ENCODE data around the gene FBXW12.

Gene FBXW12

DNA sequence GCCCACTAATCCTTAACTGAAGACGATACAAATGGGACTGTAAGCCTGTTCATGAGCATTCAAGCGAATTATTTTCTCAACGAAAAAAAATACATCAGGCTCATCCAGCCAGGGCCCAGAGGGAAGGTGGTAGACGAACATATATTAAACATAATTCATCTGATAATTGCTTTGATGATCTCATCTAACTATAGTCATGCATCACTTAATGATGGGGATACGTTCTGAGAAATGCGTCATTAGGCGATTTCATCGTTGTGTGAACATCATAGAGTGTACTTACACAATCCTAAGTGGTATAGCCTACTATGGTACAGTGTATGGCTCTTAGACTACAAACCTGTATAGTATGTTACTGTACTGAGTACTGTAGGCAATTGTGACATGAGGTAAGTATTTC, 28.6 kb upstream of the FBXW12 start:
- Histone ChIP-seq H3K4ac (ENCODE audit: low read depth, low read length) (no peak overlapping the region), H3K18ac (ENCODE audit: low read length) (no peak overlapping the region), H3K14ac (ENCODE audit: low read length) (no peak overlapping the region), H3K27me3 (ENCODE audit: insufficient read depth, low read length) (no peaks in the 10 kb centered on the region), H2AK5ac (ENCODE audit: low read length) (no peak overlapping the region), H3K9me3 (ENCODE audit: insufficient read depth, low read depth, low read length) (no peaks in the 10 kb centered on the region), H2BK12ac (ENCODE audit: low read length) (no peak overlapping the region), H4K8ac (ENCODE audit: low read depth, low read length) (no peak overlapping the region), H2BK5ac (ENCODE audit: low read depth, low read length, poor library complexity) (no peak overlapping the region), H3K27ac (ENCODE audit: low read depth, low read length) (no peak overlapping the region), H2BK120ac (ENCODE audit: insufficient read depth, low read length, poor library complexity) (no peak overlapping the region), H3K36me3 (ENCODE audit: control insufficient read depth in 1 of 2, insufficient read depth in 2 of 2, low read length in 2 of 2) (no peaks in the 10 kb centered on the region), H4K91ac (ENCODE audit: low read depth, low read length) (no peak overlapping the region), H3K79me1 (ENCODE audit: low read length) (no peaks in the 10 kb centered on the region), H3K4me2 (ENCODE audit: low read length) (no peak overlapping the region), H2AFZ (ENCODE audit: insufficient read depth, low read length, poor library complexity) (no peak overlapping the region), H3K4me1 (ENCODE audit: control insufficient read depth in 1 of 2, insufficient read depth in 2 of 2, low read length in 2 of 2) (peaks cover 3 to 10% of the 10 kb centered on the region in 2 experiments), H3K9ac (ENCODE audit: low read length) (no peak overlapping the region), H3K4me3 (ENCODE audit: low read depth, low read length) (no peak overlapping the region), H3K23ac (ENCODE audit: low read length) (no peak overlapping the region), H3K79me2 (ENCODE audit: control insufficient read depth, insufficient read depth, low read length, poor library complexity) (no peaks in the 10 kb centered on the region), H4K12ac (ENCODE audit: low read depth, low read length) (no peak overlapping the region)
- WGBS (ENCODE audit: extremely low coverage, insufficient coverage, insufficient read length) = no CpG with 5 or more reads among the region's 8 CpGs
- no peak for DNase-seq

DNA sequence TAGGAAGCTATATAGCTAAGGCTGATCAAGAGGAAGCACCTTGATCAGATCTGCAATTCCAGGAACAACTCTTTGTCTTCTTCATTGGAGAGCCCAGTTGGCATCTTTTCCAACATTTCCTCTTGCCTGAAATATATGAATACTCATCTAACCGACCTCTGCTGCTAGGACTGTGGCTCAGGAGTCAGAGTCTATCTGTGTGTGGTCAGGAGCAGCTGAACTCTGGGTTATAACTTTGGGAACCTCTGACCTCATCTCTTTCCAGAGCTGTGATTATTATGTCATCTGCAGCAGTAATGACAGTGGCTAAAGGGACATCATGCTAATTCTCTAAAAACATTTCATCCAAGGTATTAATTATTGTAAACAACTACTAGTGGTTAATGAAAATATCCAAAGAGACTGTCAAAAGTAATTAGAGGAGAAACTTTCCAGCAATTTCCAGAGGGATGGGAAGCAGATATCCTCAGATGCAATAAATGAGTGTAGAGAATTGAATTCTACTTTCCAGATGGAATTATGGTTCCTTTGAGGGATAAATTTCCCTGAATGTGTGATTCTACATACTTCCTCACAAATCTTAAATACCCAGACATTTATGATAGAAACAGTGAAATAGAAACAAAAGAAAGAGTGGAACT, 27.0 kb upstream of the FBXW12 start:
- H4K91ac ChIP-seq (ENCODE audit: low read depth, low read length) = no peak overlapping the region
- no peaks in the 10 kb centered on the region for H3K9me3 ChIP-seq (ENCODE audit: insufficient read depth, low read depth, low read length)
- H3K18ac ChIP-seq (ENCODE audit: low read length) = no peak overlapping the region
- no CpG with 5 or more reads among the region's 1 CpG for WGBS (ENCODE audit: extremely low coverage, insufficient coverage, insufficient read length)
- H3K23ac ChIP-seq (ENCODE audit: low read length) = peak overlapping the region; percentile 27
- DNase-seq = no peak
- H2BK5ac ChIP-seq (ENCODE audit: low read depth, low read length, poor library complexity) = no peak overlapping the region
- no peak overlapping the region for H3K4me3 ChIP-seq (ENCODE audit: low read depth, low read length)
- no peaks in the 10 kb centered on the region for H3K79me1 ChIP-seq (ENCODE audit: low read length)
- no peak overlapping the region for H3K9ac ChIP-seq (ENCODE audit: low read length)
- H3K27me3 ChIP-seq (ENCODE audit: insufficient read depth, low read length) = no peaks in the 10 kb centered on the region
- no peak overlapping the region for H3K4me2 ChIP-seq (ENCODE audit: low read length)
- peaks cover 3 to 10% of the 10 kb centered on the region in 2 experiments for H3K4me1 ChIP-seq (ENCODE audit: control insufficient read depth in 1 of 2, insufficient read depth in 2 of 2, low read length in 2 of 2)
- no peak overlapping the region for H4K12ac ChIP-seq (ENCODE audit: low read depth, low read length)
- H2AK5ac ChIP-seq (ENCODE audit: low read length) = no peak overlapping the region
- H2AFZ ChIP-seq (ENCODE audit: insufficient read depth, low read length, poor library complexity) = no peak overlapping the region
- H3K14ac ChIP-seq (ENCODE audit: low read length) = no peak overlapping the region
- no peak overlapping the region for H4K8ac ChIP-seq (ENCODE audit: low read depth, low read length)
- H3K79me2 ChIP-seq (ENCODE audit: control insufficient read depth, insufficient read depth, low read length, poor library complexity) = no peaks in the 10 kb centered on the region
- no peak overlapping the region for H3K27ac ChIP-seq (ENCODE audit: low read depth, low read length)
- no peak overlapping the region for H2BK12ac ChIP-seq (ENCODE audit: low read length)
- H3K36me3 ChIP-seq (ENCODE audit: control insufficient read depth in 1 of 2, insufficient read depth in 2 of 2, low read length in 2 of 2) = no peaks in the 10 kb centered on the region
- H2BK120ac ChIP-seq (ENCODE audit: insufficient read depth, low read length, poor library complexity) = no peak overlapping the region
- no peak overlapping the region for H3K4ac ChIP-seq (ENCODE audit: low read depth, low read length)

DNA sequence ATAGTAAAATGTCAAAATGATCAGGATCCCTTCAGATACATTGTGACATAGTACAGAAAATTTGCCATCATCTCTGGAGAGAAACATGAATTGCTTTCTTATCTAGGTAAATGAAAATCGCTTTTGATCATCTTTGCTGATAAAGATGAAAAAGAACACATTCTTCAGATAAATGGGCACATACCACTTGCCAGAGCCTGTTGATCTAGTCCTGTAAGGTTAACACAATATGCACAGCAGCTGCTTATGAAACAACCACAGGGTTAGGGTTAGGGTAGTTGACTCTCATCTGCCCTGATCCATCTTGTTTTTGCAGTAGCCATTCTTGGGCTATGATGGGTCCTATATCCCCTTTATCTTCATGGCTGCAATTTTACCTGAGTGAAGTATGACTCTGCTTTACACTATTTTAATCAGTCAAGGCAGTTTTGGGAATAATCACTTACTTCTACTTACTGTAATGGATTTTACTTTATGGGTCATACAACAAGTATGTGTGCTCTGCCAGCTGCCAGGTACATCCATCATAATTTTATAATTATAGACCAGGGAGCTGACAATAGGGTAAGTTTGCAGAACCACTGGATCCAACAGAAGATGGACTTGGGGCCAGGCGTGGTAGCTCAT, 26.0 kb upstream of the FBXW12 start:
- H4K8ac ChIP-seq (ENCODE audit: low read depth, low read length) = no peak overlapping the region
- WGBS (ENCODE audit: extremely low coverage, insufficient coverage, insufficient read length) = no CpG with 5 or more reads among the region's 2 CpGs
- no peaks in the 10 kb centered on the region for H3K36me3 ChIP-seq (ENCODE audit: control insufficient read depth in 1 of 2, insufficient read depth in 2 of 2, low read length in 2 of 2)

DNA sequence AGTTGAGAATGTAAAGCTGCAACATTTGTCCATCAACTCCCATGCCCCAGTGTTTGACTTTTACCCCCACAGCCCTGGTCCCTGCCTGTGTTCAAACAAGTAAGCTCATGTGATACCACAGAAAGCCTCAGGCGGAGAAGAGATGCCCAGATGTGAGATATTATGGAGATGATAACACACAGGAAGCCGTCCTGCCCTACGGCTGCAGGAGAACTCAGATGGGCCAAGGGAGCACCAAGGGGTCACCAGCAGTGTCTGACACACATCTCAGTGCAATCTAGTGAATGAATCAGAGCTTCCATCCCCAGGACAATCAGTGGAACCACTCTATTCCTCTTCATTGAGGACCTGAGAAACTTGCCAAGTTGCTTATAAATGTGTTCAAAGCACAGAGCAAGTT, 24.5 kb upstream of the FBXW12 start:
- Histone ChIP-seq H3K18ac (ENCODE audit: low read length) (no peak overlapping the region), H3K27me3 (ENCODE audit: insufficient read depth, low read length) (no peaks in the 10 kb centered on the region), H3K4me2 (ENCODE audit: low read length) (no peak overlapping the region), H4K8ac (ENCODE audit: low read depth, low read length) (no peak overlapping the region), H3K23ac (ENCODE audit: low read length) (no peak overlapping the region), H2AK5ac (ENCODE audit: low read length) (no peak overlapping the region), H3K27ac (ENCODE audit: low read depth, low read length) (no peak overlapping the region), H3K79me1 (ENCODE audit: low read length) (no peaks in the 10 kb centered on the region), H3K4ac (ENCODE audit: low read depth, low read length) (no peak overlapping the region), H4K91ac (ENCODE audit: low read depth, low read length) (no peak overlapping the region), H3K79me2 (ENCODE audit: control insufficient read depth, insufficient read depth, low read length, poor library complexity) (no peaks in the 10 kb centered on the region), H3K36me3 (ENCODE audit: control insufficient read depth in 1 of 2, insufficient read depth in 2 of 2, low read length in 2 of 2) (no peaks in the 10 kb centered on the region), H2BK12ac (ENCODE audit: low read length) (no peak overlapping the region), H3K9ac (ENCODE audit: low read length) (no peak overlapping the region), H3K4me3 (ENCODE audit: low read depth, low read length) (no peak overlapping the region), H4K12ac (ENCODE audit: low read depth, low read length) (no peak overlapping the region), H2BK120ac (ENCODE audit: insufficient read depth, low read length, poor library complexity) (no peak overlapping the region), H3K14ac (ENCODE audit: low read length) (no peak overlapping the region), H3K4me1 (ENCODE audit: control insufficient read depth in 1 of 2, insufficient read depth in 2 of 2, low read length in 2 of 2) (peaks cover 3 to 10% of the 10 kb centered on the region in 2 experiments), H3K9me3 (ENCODE audit: insufficient read depth, low read depth, low read length) (no peaks in the 10 kb centered on the region), H2AFZ (ENCODE audit: insufficient read depth, low read length, poor library complexity) (no peak overlapping the region), H2BK5ac (ENCODE audit: low read depth, low read length, poor library complexity) (no peak overlapping the region)
- no CpG with 5 or more reads among the region's 3 CpGs for WGBS (ENCODE audit: extremely low coverage, insufficient coverage, insufficient read length)
- peak; percentile 95 to 96 for DNase-seq

More for the DNA sequence above, 26.0 kb upstream of the FBXW12 start:
- Histone ChIP-seq H3K27me3 (ENCODE audit: insufficient read depth, low read length) (no peaks in the 10 kb centered on the region), H3K23ac (ENCODE audit: low read length) (no peak overlapping the region), H3K4me2 (ENCODE audit: low read length) (peak overlapping the region; percentile 37), H3K9ac (ENCODE audit: low read length) (no peak overlapping the region), H3K27ac (ENCODE audit: low read depth, low read length) (no peak overlapping the region), H2BK120ac (ENCODE audit: insufficient read depth, low read length, poor library complexity) (no peak overlapping the region), H2BK5ac (ENCODE audit: low read depth, low read length, poor library complexity) (peak overlapping the region; percentile 9), H3K79me1 (ENCODE audit: low read length) (no peaks in the 10 kb centered on the region), H3K4ac (ENCODE audit: low read depth, low read length) (no peak overlapping the region), H2AK5ac (ENCODE audit: low read length) (no peak overlapping the region), H3K4me3 (ENCODE audit: low read depth, low read length) (no peak overlapping the region), H3K9me3 (ENCODE audit: insufficient read depth, low read depth, low read length) (no peaks in the 10 kb centered on the region), H3K14ac (ENCODE audit: low read length) (no peak overlapping the region), H2AFZ (ENCODE audit: insufficient read depth, low read length, poor library complexity) (no peak overlapping the region), H2BK12ac (ENCODE audit: low read length) (no peak overlapping the region), H4K91ac (ENCODE audit: low read depth, low read length) (no peak overlapping the region), H3K79me2 (ENCODE audit: control insufficient read depth, insufficient read depth, low read length, poor library complexity) (no peaks in the 10 kb centered on the region), H4K12ac (ENCODE audit: low read depth, low read length) (no peak overlapping the region), H3K4me1 (ENCODE audit: control insufficient read depth in 1 of 2, insufficient read depth in 2 of 2, low read length in 2 of 2) (peaks cover 3 to 10% of the 10 kb centered on the region in 2 experiments), H3K18ac (ENCODE audit: low read length) (no peak overlapping the region)
- DNase-seq = peak; percentile 90 to 99
